Measurements from ENCODE around the gene SLX4IP.
A peak's percentile ranks its signal among the peaks of the same experiment; 100 is the strongest.

Gene SLX4IP

DNA sequence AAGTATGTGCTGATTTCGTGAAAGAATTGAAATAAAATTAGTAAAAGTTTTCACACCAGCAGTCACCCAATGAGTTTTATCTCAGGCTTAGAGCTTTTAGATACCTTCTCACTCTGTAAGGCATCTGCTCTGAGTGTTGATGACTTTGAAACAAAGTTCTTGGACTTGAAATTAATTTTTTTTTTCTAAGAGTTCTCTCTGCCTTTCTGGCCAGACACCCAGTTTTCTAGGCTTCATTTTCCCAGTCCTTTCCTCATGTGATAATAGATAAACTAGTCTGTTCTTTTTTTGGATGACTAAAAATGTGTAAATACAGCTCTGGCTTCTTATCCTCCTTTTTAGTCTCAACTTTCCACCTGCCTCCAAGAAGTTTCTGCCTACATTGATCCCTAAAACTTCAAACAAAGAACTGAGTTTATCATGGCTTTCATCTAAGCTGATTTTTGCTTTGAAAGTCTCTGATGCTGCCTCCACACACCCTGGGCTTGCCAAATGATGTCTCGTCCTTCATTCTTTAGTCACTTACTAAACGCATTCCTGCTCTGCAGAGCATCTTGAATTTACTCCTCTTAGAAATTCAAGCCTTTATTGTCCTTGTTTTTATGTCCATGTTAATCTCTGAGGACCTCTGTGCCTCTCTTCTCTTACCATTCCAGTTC, 32.7 kb downstream of the SLX4IP start:
- DNase-seq, result no peak

DNA sequence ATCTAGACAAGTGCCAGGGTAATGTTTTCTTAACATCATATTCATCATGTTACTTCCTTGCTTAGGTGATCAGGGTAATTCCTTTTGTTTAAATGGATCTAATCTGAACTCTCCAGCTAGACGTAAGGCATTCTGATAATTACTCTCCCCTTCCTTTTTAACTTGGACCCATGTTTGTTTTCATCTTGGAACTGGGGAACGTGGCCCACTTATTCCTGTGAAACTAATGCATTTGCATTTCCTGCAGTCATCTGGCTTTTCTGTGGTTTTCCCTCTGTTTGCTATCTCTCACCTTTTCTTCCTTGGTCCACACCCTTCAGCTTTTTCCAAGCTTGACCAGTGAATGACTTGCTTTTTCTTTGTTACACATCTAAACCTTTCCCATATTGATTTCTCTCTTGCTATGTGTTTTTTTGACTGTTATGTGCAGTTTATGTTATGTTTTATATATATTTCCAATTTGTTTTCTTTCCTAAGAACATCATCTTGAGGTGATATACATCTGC, 33.3 kb downstream of the SLX4IP start:
- DNase-seq, result no peak

DNA sequence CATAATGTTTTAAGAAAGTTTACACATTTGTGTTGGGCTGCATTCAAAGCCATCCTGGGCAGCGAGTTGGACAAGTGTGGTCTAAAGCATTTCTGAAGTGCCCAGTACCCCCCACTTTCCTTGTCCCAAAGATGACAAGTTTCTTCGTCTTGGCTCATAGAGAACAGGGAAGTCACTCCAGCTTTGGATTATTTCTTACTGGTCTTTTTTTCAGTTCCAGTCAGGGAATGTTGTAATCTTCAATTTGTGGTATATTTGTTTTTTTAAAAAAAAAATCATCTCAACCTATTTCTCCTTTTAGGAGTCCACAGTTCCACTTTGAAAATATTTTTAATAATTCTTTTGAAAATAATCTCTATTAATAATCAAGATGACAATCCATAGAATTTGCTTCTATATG, 34.0 kb downstream of the SLX4IP start:
- no peak for DNase-seq

GRCh38 chr20:10469599-10469998, 34.5 kb downstream of the SLX4IP start:
- peak; percentile 14 for DNase-seq

- DNase-seq, result no peak
These were observed 35.2 kb downstream of the SLX4IP start for GRCh38 chr20:10470276-10470675.

DNA sequence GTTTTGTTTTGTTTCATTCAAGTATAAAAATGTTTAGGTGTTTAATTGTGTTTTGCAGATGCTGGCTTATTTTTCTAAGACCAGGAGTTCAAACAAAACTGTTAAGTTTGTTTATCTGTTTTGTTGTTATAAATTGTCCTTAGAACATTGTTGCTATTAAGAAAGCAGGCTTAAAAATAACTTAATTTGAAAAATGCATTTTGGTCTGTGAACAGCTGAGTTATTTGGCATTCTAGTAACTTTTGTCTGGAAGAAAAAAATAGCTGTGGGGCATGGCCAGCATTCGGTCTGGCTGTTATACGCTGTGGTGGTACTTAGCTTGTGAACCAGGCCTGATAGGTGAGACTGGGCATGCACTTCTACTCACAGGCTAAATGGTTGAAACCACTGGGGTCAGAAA, 37.8 kb downstream of the SLX4IP start:
- DNase-seq, result no peak

GRCh38 chr20:10474606-10475184, 39.6 kb downstream of the SLX4IP start:
- no peak for DNase-seq

DNA sequence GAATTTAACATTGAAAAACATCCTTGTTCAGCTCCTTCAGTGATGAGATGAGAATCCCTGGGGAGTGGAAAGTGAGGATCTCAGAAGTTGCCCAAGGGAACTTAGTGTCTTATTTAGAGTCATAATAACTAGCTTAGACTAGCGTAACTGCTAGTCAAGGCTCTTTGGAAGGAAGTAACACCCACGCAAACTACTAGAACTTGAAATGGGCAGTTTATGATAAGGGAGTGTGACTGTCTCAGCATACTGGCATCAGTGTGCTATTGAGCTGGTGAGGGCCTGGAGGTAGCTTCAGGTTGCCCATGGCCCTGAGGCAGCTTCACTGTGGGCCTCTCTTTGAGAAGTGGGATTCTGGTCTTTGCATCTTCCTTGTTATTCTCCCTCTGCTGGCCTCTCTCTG, 40.1 kb downstream of the SLX4IP start:
- no peak for DNase-seq

- DNase-seq, result no peak
These were observed 41.2 kb downstream of the SLX4IP start for GRCh38 chr20:10476319-10476724.

- DNase-seq, result no peak
These were observed 43.1 kb downstream of the SLX4IP start for GRCh38 chr20:10478205-10478604.

DNA sequence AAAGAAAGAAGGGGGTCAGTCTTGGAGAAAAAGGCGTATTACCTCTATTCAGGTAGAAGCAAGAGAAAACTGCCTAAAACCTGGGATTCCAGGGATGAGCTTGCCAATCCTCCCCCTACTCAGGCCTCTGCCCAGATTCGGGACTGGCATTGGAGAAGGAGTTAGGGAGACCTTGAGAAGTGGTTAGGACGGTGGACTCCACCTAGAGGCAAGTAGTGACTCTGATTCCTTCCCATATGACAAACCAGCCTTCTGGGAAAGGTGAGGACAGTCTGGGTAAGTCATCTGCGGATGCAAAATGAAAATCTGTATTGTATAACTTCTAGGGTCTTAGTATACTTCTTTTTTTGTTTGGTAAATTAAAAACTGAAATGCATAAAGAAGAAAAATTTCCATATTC, 43.8 kb downstream of the SLX4IP start:
- DNase-seq, result no peak

DNA sequence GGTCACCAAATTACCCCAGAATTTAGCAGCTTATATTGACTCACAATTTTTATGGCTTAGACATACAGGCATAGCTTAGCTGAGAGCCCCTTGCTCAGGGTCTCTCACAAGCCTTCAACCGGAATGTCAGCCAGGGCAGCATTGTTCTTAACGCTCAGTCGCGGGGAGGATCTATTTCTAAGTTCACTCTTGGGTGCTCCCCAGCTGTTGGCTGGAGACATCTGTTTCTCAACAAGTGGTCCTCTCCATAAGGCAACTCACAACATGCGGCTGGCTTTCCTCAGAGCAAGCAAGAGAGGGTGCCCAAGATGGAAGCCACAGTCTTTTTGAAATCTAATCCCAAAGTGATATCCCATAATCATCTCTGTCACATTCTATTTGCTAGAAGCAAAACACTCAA, 46.6 kb downstream of the SLX4IP start:
- no peak for DNase-seq

DNA sequence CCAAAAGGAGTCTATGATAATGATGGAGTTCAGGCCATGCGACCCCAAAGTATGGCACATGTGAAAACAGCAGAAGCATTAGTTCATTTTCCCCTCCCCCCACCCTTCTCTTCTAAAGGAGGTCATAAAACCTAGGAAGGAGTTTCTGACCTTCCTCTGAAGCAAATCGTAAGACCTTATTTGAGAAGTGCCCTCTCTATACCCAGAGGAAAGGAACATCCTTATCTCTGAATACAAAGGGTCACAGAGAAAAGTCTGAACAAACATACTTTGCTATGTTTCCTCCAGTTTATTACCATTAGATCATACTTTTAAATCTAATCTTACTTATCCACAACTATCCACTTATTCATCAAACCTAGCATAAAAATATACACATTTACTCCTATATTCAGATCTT, 48.6 kb downstream of the SLX4IP start:
- DNase-seq, result no peak

DNA sequence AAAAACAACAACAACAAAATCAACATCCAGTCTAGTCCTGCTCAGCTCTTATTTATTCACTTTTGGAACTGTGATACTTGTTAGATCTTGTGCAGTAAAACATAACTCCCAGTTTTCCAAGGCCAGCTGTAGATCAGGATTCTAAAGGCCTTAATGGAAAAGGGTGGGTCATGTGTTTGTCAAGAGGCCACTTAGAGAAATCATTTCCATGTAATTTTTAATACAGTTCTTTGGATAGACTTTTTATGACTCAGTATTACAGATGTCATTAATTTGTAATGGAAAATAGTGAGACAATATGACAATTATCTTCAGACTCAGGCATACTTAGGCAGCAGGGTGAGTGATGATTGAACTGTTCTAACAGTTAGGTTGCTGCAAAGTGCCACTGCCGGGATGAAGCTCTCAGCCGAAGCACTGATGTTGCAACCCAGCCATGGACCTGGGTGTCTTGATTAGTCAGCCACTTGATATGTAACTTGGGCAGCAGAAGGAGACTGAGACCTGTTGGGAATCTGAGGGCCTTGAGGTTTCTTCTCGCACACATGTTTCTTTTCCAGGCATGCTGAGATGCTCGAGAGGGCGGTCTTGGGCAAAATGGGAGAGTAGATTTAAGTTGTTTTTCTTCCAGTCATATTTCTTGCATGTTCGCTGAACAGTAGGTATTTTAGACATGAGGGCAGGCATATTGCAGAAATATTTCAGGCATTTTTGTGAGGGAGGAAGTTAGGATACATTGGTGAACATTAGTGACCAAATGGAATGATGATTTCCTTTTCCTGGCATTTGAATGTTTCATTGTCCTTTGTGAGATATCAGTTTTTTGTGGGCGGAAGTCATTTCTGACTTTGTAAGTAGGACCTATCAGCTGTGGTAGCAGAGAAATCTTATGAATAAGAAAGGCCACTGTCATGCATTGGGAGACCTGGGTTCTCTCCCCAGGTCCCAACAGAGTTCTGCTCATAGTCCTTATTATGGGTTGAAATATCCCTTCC, 52.3 kb downstream of the SLX4IP start:
- no peak for DNase-seq

- DNase-seq, result no peak
These were observed 53.4 kb downstream of the SLX4IP start for GRCh38 chr20:10488534-10488933.

GRCh38 chr20:10489853-10490252, 54.7 kb downstream of the SLX4IP start:
- no peak for DNase-seq

- no peak for DNase-seq
These were observed 55.2 kb downstream of the SLX4IP start for GRCh38 chr20:10490257-10490656.

DNA sequence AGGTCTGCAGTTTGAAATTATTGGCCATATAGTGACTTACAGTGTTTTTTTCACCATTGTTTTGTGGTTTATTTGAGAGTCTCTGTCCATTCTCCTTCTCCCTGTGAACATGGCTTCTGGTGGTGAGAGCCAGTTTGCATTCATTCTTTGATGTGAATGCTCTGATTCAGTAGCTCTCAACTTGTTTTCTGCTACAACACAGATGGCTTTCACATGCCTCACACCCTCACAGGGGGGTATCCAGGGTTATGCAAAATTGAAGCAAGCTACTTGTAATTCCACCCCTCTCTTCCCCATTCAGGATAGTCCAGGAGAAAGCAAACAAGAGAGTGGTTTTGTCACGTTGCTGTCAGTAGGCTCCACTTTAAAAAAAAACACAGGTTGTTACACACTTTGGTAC, 55.6 kb downstream of the SLX4IP start:
- DNase-seq, result no peak

- DNase-seq, result no peak
These were observed 57.0 kb downstream of the SLX4IP start for GRCh38 chr20:10492065-10492464.

GRCh38 chr20:10492844-10493243, 57.7 kb downstream of the SLX4IP start:
- DNase-seq, result no peak

DNA sequence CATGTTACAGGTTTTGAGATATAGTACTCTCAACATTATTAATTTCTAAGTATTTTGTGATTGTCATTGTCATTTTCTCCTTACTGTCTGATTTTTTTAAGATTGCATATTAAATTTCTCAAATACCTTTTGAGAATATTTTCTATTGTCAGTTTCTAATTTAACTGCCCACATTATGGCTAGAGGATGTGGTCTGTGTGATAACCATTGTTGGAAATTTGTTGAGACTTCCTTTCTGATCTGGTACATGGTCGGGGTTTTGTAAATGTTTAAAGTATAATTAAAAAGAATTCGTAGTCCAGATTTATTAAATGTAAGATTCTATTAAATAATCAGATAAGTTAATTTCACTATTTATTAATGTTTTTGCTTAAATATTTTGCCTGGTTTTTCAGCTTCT, 60.1 kb downstream of the SLX4IP start:
- DNase-seq, result no peak

- DNase-seq, result no peak
These were observed 61.4 kb downstream of the SLX4IP start for GRCh38 chr20:10496465-10496864.

DNA sequence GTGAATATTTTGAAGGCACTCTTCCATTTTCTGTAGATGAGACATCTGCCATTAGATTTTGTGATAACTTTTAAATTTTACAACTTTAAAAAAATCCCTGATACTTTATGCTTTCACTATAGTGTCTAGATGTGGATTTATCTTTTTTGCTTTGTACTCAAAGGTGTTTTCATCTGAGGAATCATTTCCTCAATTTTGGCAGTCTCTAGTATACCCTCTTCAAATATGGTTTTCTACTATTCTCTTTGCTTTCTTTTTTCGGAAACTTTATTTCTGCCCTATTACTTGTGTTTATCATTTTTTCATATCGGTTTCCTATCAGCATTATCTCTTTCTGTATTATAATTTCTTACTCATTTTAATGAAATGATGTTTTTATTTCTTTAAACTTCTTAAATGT, 62.2 kb downstream of the SLX4IP start:
- DNase-seq, result no peak

- no peak for DNase-seq
These were observed 62.7 kb downstream of the SLX4IP start for GRCh38 chr20:10497791-10498190.

All from stimulated activated CD4-positive, alpha-beta T cell treated with anti-CD3 and anti-CD28 coated beads, Interleukin-4, amount 100 ng/mL, for 24 hours (primary cell).